AG04449 (cell line): ENCODE measurements around the gene BEAN1.

Experiments used
- CTCF ChIA-PET: fragments of 350-600 bp; formaldehyde crosslinking; extraction: SDS; loops from one replicate; lab custom pipeline; 2021; ENCODE audit warnings: antibody characterized with exemption; lab: Yijun Ruan, JAX
- POLR2A ChIA-PET: fragments of 400-600, 350-600 bp; formaldehyde crosslinking; extraction: SDS; loops from one replicate; lab custom pipeline; 2020; ENCODE audit warnings: antibody characterized with exemption, inconsistent platforms; lab: Yijun Ruan, JAX
- DNase-seq: peaks from one replicate; pipeline ENCODE4 v3.0.0-alpha.2; 2010; ENCODE audit warnings: low read depth, low spot score
- H3K4me3 ChIP-seq: 2 replicates; pipeline ENCODE4 v1.5.1; 2011; ENCODE audit warnings: low read depth, mild to moderate bottlenecking, control low read depth, low read length
- TF ChIP-seq, protein P1 (sequence below): IDR thresholded peaks from one replicate; pipeline ENCODE4 v1.5.1; 2011; ENCODE audit warnings: mild to moderate bottlenecking, moderate library complexity, low read length, control low read depth, inconsistent platforms; ENCODE audit not compliant: insufficient read depth; ENCODE audit errors: missing control alignments

Gene BEAN1

DNA sequence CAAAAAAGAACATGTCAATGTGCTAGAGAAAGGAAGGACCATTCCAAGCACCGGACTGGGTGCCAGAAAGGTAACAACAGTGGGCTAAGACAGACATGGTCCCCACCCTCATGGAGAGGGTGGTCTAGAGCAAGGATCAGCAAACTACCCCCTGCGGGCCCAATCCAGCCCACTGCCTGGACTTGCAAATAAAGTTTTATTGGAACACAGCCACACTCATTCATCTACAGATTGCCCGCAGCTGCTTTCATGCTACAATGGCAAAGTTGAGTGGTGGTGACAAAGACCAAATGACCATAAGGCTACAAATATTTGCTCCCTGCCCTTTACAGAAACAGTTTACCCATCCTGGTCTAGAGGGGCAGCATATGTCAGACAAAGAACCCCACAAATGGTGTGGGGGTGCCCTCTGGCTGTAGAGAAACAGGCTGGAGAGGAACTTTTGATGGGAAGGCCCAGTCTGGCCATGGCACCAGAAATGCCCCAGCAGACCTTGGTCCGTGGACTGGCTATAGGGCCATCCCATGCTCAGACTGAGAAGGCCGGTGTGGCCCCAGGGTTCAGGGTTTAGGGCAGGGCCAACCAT, 45.4 kb upstream of the BEAN1 start:
- H3K4me3 ChIP-seq, result no peak overlapping the region
- ChIA-PET CTCF (interaction anchor here (2.0 kb wide), 1 partner anchor 24 kb away, joined by 6 read pairs; no protein-coding TSS in a partner anchor), POLR2A (no interaction called here)
- DNase-seq, result no peak
- TF ChIP-seq, protein P1, sequence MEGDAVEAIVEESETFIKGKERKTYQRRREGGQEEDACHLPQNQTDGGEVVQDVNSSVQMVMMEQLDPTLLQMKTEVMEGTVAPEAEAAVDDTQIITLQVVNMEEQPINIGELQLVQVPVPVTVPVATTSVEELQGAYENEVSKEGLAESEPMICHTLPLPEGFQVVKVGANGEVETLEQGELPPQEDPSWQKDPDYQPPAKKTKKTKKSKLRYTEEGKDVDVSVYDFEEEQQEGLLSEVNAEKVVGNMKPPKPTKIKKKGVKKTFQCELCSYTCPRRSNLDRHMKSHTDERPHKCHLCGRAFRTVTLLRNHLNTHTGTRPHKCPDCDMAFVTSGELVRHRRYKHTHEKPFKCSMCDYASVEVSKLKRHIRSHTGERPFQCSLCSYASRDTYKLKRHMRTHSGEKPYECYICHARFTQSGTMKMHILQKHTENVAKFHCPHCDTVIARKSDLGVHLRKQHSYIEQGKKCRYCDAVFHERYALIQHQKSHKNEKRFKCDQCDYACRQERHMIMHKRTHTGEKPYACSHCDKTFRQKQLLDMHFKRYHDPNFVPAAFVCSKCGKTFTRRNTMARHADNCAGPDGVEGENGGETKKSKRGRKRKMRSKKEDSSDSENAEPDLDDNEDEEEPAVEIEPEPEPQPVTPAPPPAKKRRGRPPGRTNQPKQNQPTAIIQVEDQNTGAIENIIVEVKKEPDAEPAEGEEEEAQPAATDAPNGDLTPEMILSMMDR, result no peak

DNA sequence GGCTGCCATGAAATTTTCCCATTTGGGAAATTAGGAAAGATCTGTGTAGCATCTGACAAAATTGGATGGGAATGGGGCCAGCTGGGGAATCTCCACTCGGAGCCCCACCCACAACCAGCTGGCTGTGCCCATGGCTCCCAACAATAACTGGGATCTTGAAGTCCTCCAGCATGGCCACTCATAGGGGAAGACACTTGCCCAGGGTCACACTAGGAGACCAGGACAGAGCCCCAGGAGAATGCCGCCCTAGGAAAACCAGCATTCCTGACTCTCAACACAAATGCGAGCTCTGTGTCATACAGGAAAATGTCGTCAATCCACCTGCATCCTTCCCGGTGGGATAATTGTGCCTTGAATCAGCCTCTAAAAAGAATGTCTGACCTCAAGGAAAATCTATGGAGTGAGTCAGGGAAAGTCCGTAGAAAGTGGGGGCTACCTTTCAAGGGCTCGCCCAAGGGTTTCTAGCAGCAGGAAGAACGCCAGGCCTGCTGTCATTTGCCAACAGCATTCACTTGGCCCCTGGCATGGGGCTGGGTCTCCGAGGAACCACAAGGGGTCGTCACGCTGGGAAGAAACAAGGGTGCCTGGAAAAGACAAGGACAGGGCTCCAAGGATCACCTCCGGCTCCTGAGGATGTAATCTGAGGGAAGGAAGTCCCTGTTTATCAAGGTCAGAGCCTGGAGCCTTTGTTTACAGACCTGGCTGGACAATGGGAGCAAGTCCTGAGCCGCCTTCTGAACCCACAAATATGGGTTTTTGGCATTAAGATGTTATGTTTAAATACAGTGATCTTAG, 44.7 kb upstream of the BEAN1 start:
- no peak overlapping the region for H3K4me3 ChIP-seq
- DNase-seq, result no peak
- TF ChIP-seq, protein P1, result no peak
- POLR2A ChIA-PET, result no interaction called here
- CTCF ChIA-PET, result interaction anchor here (0.7 to 2.0 kb wide), 2 partner anchors 25 to 187 kb away, joined by 3 to 6 read pairs; no protein-coding TSS in a partner anchor

DNA sequence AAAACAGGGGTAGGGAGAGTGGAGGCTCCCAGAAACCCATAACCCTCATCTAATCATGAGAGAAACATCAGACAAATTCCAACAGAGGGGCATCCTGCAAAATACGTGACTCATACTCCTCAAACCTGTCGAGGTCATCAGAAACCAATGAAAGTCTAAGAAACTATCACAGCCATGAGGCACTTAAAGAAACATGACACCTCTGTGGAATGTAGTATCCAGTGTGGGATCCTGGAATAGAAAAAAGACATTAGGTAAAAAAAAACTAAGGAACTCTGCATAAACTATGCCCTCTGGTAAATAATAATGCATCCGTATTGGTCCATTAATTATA, 44.2 kb upstream of the BEAN1 start:
- TF ChIP-seq, protein P1, result no peak
- DNase-seq, result peak; percentile 41
- no peak overlapping the region for H3K4me3 ChIP-seq
- POLR2A ChIA-PET, result no interaction called here
- CTCF ChIA-PET, result interaction anchor here (1.2 kb wide), 1 partner anchor 94 kb away, joined by 3 read pairs; no protein-coding TSS in a partner anchor

DNA sequence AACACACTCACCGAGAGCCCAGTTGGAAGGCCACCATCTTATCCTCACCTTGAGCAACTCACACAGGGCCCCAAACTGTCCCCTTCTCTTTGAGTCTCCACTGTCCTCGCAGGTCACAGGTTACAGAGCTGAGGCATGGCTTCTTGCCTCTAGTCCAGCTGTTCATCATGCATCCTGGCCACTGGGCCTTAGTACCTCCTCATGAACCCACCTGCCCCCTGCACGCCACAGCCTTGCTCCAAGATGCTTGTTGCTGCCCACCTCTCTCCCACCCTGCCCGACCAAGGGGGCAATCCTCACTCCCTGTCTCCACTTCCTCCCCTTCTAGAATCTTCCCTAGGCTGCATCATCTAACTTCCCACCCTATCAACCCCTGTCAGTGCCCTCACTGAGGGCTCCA, 43.5 kb upstream of the BEAN1 start:
- ChIA-PET CTCF (interaction anchor here (1.2 kb wide), 1 partner anchor 93 kb away, joined by 3 read pairs; no protein-coding TSS in a partner anchor), POLR2A (no interaction called here)
- H3K4me3 ChIP-seq, result no peak overlapping the region
- DNase-seq, result no peak
- TF ChIP-seq, protein P1, result no peak

DNA sequence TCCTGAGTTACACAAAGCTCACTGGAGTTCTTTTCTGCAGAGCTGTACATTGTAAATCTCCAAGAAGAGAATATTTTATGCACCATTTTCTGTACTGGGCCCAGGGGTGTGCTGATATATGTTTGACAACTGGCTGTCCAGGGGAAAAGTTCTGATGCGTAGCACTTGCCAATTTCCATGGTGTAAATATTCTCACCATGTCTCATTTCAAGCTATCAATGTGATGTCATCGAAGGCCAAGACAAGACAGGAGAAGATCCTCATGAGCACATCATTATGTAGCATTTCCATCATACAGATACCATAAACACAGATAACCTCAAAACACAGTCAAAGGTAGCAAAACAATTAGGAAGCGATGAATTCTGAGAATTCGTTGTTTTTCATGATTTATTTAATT, 41.7 kb upstream of the BEAN1 start:
- ChIA-PET POLR2A (no interaction called here), CTCF (interaction anchor here (1.6 to 2.5 kb wide), 2 partner anchors 21 to 28 kb away, joined by 8 to 15 read pairs; no protein-coding TSS in a partner anchor)
- H3K4me3 ChIP-seq, result no peak overlapping the region
- TF ChIP-seq, protein P1, result no peak
- no peak for DNase-seq
